ENCODE data around the gene ECM1. TPM values are rescaled to one million over a fixed set of nuclear protein-coding genes. Genes with fewer than 3 reads are reported as not detected.
A peak's percentile ranks its signal among the peaks of the same experiment; 100 is the strongest.

ECM1 gene
- total and polyA plus RNA-seq, 2 of the 8 experiments (the other 6 are each of a cell fraction or from before 2014, with no cell fraction given): 0.95 to 0.98 TPM

DNA sequence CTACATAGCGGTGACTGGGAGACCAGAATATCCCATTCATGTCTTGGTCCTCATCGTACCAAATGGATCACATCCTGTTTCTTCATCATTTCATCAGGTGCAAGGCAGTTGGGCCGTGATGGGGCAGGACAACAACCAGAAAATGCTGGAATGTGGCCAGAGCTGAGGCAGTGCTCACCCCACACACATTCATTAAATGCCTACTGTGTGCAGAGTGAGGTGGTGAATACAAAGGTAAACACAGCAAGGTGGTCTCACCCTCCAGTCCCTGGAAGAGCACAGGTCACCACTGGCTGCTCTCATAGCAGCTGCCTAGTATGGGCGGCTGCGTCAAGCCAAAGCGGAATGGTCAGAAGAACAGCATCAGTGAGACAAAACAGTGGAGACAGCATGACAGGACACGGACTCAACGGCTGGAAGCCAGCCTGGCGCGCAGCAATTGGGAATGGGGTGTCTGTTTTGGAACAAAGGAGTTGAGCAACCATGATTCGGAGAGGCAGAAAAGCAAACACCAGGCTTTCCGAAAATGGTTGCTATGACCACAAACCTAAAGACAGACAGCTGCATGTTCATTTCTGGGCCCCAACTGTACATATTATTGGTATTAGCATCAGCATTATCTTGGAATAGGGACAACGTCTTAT is 35.7 kb downstream of the ECM1 start:
- H3K27me3 ChIP-seq (replicated peaks in 1 of 4; ENCODE audit: control insufficient read depth in 3 of 4, extremely low read depth in 1 of 4, insufficient read depth in 3 of 4, low read length in 3 of 4): peaks cover 0 to 8% (median 6%) of the 10 kb centered on the region in 4 experiments; a peak in 5 of 7 replicates
- H2BK15ac ChIP-seq (ENCODE audit: low read length): no peak overlapping the region
- no peak overlapping the region for H4K8ac ChIP-seq (ENCODE audit: extremely low read depth, insufficient read depth, low read length)
- no peak overlapping the region for H4K91ac ChIP-seq (replicated peaks; ENCODE audit: insufficient read length, low read length)
- H2BK5ac ChIP-seq (ENCODE audit: low read depth, low read length): no peak overlapping the region
- no peak overlapping the region for H4K5ac ChIP-seq (ENCODE audit: insufficient read length, low read depth, low read length)
- H3K9ac ChIP-seq (replicated peaks in 1 of 4; ENCODE audit: extremely low read depth in 1 of 4, low read depth in 3 of 4, low read length in 3 of 4): no peak overlapping the region
- H2AK5ac ChIP-seq (ENCODE audit: low read depth, low read length): 0 out of 2 replicates have a peak overlapping the region, but pooled peaks have one; percentile 60
- H2AFZ ChIP-seq (ENCODE audit: low read length): peak overlapping the region; percentile 40; the same call in 1 of the 2 replicates
- CTCF ChIA-PET (ENCODE audit: partially characterized antibody): interaction anchor here (0.6 to 4.2 kb wide), 6 partner anchors 11 to 378 kb away, joined by 3 to 28 read pairs (median 3); no protein-coding TSS in a partner anchor
- H4K20me1 ChIP-seq (replicated peaks in 1 of 2; ENCODE audit: control insufficient read depth in 1 of 2, insufficient read depth in 2 of 2, low read length in 2 of 2): peaks cover 0 to 2% of the 10 kb centered on the region in 2 experiments
- FAIRE-seq: no peak
- no peak overlapping the region for H3K4me3 ChIP-seq (ENCODE audit: extremely low read depth in 1 of 4, insufficient read depth in 2 of 4, low read depth in 3 of 4, low read length in 4 of 4)
- H3K4me1 ChIP-seq (replicated peaks in 1 of 4; ENCODE audit: control insufficient read depth in 3 of 4, insufficient read depth in 4 of 4, low read length in 3 of 4): no peaks in the 10 kb centered on the region
- H3K36me3 ChIP-seq (ENCODE audit: control insufficient read depth in 2 of 4, insufficient read depth in 4 of 4, low read length in 3 of 4): no peaks in the 10 kb centered on the region
- H3K4me2 ChIP-seq (ENCODE audit: insufficient read depth in 1 of 2, low read depth in 2 of 2, low read length in 2 of 2): no peak overlapping the region
- peak overlapping the region; percentile 9; the same call in 1 of the 2 replicates for H3K18ac ChIP-seq (ENCODE audit: extremely low read depth, low read length)
- peak overlapping the region; percentile 5 for H3K4ac ChIP-seq (replicated peaks; ENCODE audit: insufficient read length, low read depth, low read length)
- H3K27ac ChIP-seq (ENCODE audit: low read depth, low read length): no peak overlapping the region
- H2BK20ac ChIP-seq (ENCODE audit: low read length): no peak overlapping the region
- no peaks in the 10 kb centered on the region for H3K79me2 ChIP-seq (ENCODE audit: control insufficient read depth in 1 of 2, insufficient read depth in 2 of 2, low read length in 2 of 2)
- H2BK12ac ChIP-seq (ENCODE audit: low read depth, low read length): 0 out of 2 replicates have a peak overlapping the region, but pooled peaks have one; percentile 55
- H3K23me2 ChIP-seq (ENCODE audit: low read depth, low read length): peaks cover 4% of the 10 kb centered on the region; the same call in 1 of the 2 replicates
- no peak for DNase-seq (ENCODE audit: low read depth in 1 of 2, low spot score in 2 of 2)
- 92% methylated on average over 13 of the region's 13 CpGs; no CpG with 5 or more reads in 1 of the 2 experiments for WGBS, 2 experiments (ENCODE audit: extremely low coverage in 1 of 2, insufficient coverage in 1 of 2, insufficient read length in 1 of 2, insufficient replicate concordance in 2 of 2, low coverage in 1 of 2, low lambda C conversion rate in 2 of 2, missing lambda C conversion rate in 1 of 2)
- H3K23ac ChIP-seq (ENCODE audit: insufficient read length): no peak overlapping the region
- H3K14ac ChIP-seq (ENCODE audit: insufficient read length): no peak overlapping the region
- no peaks in the 10 kb centered on the region for H3K9me3 ChIP-seq (ENCODE audit: insufficient read depth in 2 of 2, low read depth in 1 of 2, low read length in 1 of 2)
- H2BK120ac ChIP-seq (replicated peaks; ENCODE audit: low read depth, low read length): no peak overlapping the region
- POLR2A ChIA-PET (ENCODE audit: partially characterized antibody): interaction anchor here (0.8 to 2.3 kb wide), 4 partner anchors 10 to 265 kb away, joined by 3 to 7 read pairs (median 4); partner anchors contain the start of genes CTSK and MCL1
- no peak overlapping the region for H3K56ac ChIP-seq (replicated peaks; ENCODE audit: insufficient read length, low read depth, low read length)
- no peaks in the 10 kb centered on the region for H3K79me1 ChIP-seq (ENCODE audit: low read depth, low read length)
- TF ChIP-seq SP4 (IDR thresholded peaks at IDR 0.05; ENCODE audit: low read length) (no peak), RAD21 (IDR thresholded peaks at IDR 0.05 in 1 of 2, conservative IDR thresholded peaks at IDR 0.05 in 1 of 2; ENCODE audit: low read depth in 2 of 2, low read length in 2 of 2) (no peak), KDM1A (IDR thresholded peaks at IDR 0.05; ENCODE audit: borderline replicate concordance, low read length) (no peak), TBP (IDR thresholded peaks at IDR 0.05; ENCODE audit: low read depth, low read length) (no peak), NANOG (IDR thresholded peaks at IDR 0.05; ENCODE audit: insufficient read depth, low read depth, low read length, poor library complexity, severe bottlenecking) (no peak), TAF1 (IDR thresholded peaks at IDR 0.05; ENCODE audit: low read depth, low read length) (no peak), SRF (IDR thresholded peaks at IDR 0.05; ENCODE audit: low read depth, low read length) (no peak)
- TF ChIP-seq, protein P1, sequence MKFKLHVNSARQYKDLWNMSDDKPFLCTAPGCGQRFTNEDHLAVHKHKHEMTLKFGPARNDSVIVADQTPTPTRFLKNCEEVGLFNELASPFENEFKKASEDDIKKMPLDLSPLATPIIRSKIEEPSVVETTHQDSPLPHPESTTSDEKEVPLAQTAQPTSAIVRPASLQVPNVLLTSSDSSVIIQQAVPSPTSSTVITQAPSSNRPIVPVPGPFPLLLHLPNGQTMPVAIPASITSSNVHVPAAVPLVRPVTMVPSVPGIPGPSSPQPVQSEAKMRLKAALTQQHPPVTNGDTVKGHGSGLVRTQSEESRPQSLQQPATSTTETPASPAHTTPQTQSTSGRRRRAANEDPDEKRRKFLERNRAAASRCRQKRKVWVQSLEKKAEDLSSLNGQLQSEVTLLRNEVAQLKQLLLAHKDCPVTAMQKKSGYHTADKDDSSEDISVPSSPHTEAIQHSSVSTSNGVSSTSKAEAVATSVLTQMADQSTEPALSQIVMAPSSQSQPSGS (IDR thresholded peaks at IDR 0.05; ENCODE audit: low read length): no peak
